ENCODE data around the gene SLC7A6.

SLC7A6 gene

DNA sequence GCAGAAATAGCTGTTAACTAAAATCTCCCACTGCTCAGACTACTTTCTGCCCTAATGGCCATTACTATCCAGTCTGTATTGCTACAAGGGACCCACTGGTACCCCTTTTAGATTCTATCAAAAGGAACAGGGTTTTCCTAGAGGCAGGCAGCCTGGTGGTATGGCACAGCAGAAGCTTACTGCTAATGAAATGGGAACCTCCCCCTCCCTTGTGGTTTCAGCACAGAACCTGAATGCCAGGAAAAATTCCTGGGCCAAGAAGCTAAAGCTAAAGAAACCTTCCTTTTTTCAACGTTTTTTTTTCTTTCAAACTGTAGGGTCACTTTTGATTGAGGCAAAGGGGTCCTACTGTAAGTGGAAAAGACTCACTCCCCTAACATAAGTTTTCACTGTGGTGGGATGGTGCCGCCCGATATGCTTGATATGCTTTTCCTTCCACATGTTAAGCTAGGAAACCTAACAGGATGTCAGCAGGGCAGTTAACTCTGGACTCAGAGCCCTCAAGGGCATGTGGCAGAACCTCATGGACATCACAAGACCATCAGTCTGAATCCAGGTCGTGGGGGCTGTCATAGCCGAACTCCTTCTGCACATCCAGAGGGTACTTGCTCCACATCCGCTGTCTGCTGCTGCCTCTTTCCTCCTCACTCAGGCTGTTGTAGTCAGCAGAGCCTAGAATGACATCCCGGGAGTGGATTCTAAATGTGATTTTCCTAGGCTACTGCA lies 36.6 kb downstream of the SLC7A6 start:
- TF ChIP-seq, protein P1, sequence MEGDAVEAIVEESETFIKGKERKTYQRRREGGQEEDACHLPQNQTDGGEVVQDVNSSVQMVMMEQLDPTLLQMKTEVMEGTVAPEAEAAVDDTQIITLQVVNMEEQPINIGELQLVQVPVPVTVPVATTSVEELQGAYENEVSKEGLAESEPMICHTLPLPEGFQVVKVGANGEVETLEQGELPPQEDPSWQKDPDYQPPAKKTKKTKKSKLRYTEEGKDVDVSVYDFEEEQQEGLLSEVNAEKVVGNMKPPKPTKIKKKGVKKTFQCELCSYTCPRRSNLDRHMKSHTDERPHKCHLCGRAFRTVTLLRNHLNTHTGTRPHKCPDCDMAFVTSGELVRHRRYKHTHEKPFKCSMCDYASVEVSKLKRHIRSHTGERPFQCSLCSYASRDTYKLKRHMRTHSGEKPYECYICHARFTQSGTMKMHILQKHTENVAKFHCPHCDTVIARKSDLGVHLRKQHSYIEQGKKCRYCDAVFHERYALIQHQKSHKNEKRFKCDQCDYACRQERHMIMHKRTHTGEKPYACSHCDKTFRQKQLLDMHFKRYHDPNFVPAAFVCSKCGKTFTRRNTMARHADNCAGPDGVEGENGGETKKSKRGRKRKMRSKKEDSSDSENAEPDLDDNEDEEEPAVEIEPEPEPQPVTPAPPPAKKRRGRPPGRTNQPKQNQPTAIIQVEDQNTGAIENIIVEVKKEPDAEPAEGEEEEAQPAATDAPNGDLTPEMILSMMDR (conservative IDR thresholded peaks at IDR 0.05) = no peak
- H3K27ac ChIP-seq = no peak overlapping the region

DNA sequence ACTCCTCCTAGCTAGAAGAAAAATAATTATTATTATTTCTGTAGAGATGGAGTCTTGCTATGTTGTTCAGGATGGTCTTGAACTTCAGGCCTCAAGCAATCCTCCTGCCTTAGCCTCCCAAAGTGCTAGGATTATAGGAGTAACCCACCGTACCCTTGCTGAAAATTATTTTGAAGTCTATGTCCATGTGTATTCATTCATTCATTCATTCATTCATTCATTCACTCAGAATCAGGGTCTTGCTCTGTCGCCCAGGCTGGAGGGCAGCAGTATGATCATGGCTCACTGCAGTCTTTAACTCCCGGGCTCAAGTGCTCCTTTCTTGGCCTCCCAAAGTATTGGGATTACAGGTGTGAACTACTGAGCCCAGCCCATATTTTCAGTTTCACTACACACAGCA lies 42.3 kb downstream of the SLC7A6 start:
- no peak overlapping the region for H3K27ac ChIP-seq
- TF ChIP-seq, protein P1 (conservative IDR thresholded peaks at IDR 0.05) = no peak

- TF ChIP-seq, protein P1 (conservative IDR thresholded peaks at IDR 0.05) = no peak
- peak overlapping the region; percentile 68; the same call in 1 of the 2 replicates for H3K27ac ChIP-seq
Observed at GRCh38 chr16:68309799-68310198, 45.5 kb downstream of the SLC7A6 start.

- TF ChIP-seq, protein P1 (conservative IDR thresholded peaks at IDR 0.05) = no peak
- peak overlapping the region; percentile 68 for H3K27ac ChIP-seq
Observed at GRCh38 chr16:68310437-68310773, 46.1 kb downstream of the SLC7A6 start.

DNA sequence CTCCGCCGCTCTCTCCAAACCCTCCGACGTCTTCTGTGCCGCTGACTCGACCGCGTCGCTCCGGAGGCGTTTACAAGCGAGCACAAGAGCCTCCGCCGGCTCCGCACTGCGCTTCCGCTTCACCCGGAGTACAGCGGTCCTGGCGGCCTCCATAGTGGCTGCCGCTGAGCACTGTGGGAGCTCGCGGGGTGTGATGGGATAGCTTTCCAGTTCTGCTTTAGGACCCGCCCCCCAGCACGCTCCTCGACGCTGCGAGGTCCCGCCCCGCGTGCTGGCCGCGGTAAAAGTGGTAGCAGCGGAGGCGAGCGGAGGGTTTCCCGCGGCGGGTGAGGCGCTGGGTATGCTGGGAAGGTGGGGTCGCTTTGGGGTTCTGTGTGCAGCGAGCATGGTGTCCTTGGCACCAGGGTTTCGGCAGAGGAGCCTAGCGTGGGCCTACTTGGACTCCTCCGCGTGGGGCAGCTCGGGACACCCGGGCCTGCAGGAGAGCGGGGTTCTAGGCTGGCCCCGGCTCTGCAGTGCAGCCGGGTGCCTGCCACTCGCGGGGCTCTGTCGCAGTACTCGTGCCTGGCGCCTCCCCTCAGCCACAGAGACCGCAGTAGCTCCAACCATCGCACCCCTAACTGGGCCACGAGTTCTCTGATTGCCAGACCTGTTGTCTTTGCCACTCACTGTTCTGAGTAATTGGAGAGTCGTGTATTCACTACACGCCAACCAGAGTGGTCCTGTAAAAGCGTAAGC lies 46.6 kb downstream of the SLC7A6 start, which contains the start of the genes PRMT7 and SLC7A6OS:
Gene PRMT7 (plus strand): TSS at position 246 of the 738 bp plus-strand sequence. CDS start 4,961 bp downstream, outside the sequence.
Gene SLC7A6OS (minus strand): TSS at position 173 of the 738 bp plus-strand sequence. CDS start 20 bp downstream, at position 153.
- peak within 1 kb of the TSS; percentile 68 for H3K27ac ChIP-seq
- TF ChIP-seq, protein P1 (conservative IDR thresholded peaks at IDR 0.05) = no peak

- no peak overlapping the region for H3K27ac ChIP-seq
- TF ChIP-seq, protein P1 (conservative IDR thresholded peaks at IDR 0.05) = no peak
Observed at GRCh38 chr16:68313116-68313515, 48.8 kb downstream of the SLC7A6 start.

GRCh38 chr16:68319185-68319908 lies 55.0 kb downstream of the SLC7A6 start:
- H3K27ac ChIP-seq = no peak overlapping the region
- TF ChIP-seq, protein P1 (conservative IDR thresholded peaks at IDR 0.05) = no peak
